GM12878 (cell line): ENCODE results near the gene HCAR3. TPM values are rescaled to one million over a fixed set of nuclear protein-coding genes. Genes with fewer than 3 reads are reported as not detected.

ENCODE experiments used
- ATAC-seq: fragments of 200-7000 bp; cut with Tn5 transposase; 3 replicates; pipeline ENCODE4 v1.9.1; 2020; ENCODE audit warnings: mild to moderate bottlenecking, moderate library complexity
- BruUV-seq: library from RNA; stranded (reverse); fragments of 400-500 nt; replicated peaks from 2 replicates; lab custom pipeline; 2021; lab: Mats Ljungman, UMichigan
- CTCF ChIA-PET: fragments of 300-600 bp; sonication (Branson Sonifier 250); formaldehyde crosslinking; extraction: SDS; loops from one replicate; lab custom pipeline; 2021; ENCODE audit warnings: inconsistent platforms; lab: Yijun Ruan, JAX
- POLR2A ChIA-PET: fragments of 350-600 bp; formaldehyde crosslinking; extraction: SDS; loops from one replicate; lab custom pipeline; 2021; ENCODE audit warnings: inconsistent platforms; lab: Charles Lee
- RAD21 ChIA-PET: fragments of 300-600 bp; sonication (Branson Sonifier 250); formaldehyde crosslinking; loops from one replicate; lab custom pipeline; 2023; ENCODE audit warnings: antibody characterized with exemption; ENCODE audit not compliant: unreplicated experiment; lab: Charles Lee
- SMC1A ChIA-PET: fragments of 300-600 bp; sonication (Branson Sonifier 250); formaldehyde crosslinking; loops from one replicate; lab custom pipeline; 2023; ENCODE audit not compliant: unreplicated experiment, uncharacterized antibody; lab: Charles Lee
- DNase-seq: peaks from one replicate; pipeline ENCODE4 v3.0.0-alpha.2; 2011; ENCODE audit warnings: low read depth, low spot score
- FAIRE-seq: peaks from 3 replicates; lab custom pipeline; 2011; peaks lifted over from hg19 to GRCh38; lab: Jason Lieb, UNC
- H2AFZ ChIP-seq: 2 replicates; pipeline ENCODE4 v1.6.0; 2011; ENCODE audit warnings: low read depth, low read length, control low read depth; ENCODE audit not compliant: control insufficient read depth
- H3K27ac ChIP-seq: 2 replicates; pipeline ENCODE4 v1.5.1; 2011; ENCODE audit warnings: control low read depth; ENCODE audit not compliant: control insufficient read depth, insufficient read depth
- H3K27me3 ChIP-seq, 2 experiments: replicated peaks in 1 of 2; 2 replicates each; pipeline versions ENCODE4 v1.6.0 to v1.6.1; 2011; ENCODE audit warnings: low read length in 1 of 2; ENCODE audit not compliant: control insufficient read depth in 2 of 2, insufficient read depth in 2 of 2
- H3K36me3 ChIP-seq, 2 experiments: 2 replicates each; pipeline ENCODE4 v1.5.1; 2011; ENCODE audit warnings: low read length in 1 of 2; ENCODE audit not compliant: control insufficient read depth in 2 of 2, insufficient read depth in 2 of 2
- H3K4me1 ChIP-seq: 2 replicates; pipeline ENCODE4 v1.6.1; 2011; ENCODE audit warnings: mild to moderate bottlenecking, low read length, moderate library complexity, mixed read lengths; ENCODE audit not compliant: control insufficient read depth, insufficient read depth
- H3K4me2 ChIP-seq: 2 replicates; pipeline ENCODE4 v1.6.0; 2011; ENCODE audit warnings: control low read depth; ENCODE audit not compliant: control insufficient read depth, insufficient read depth
- H3K4me3 ChIP-seq: fragments of 200-600 bp; sonication (generic); 2 replicates; pipeline ENCODE4 v1.5.1; 2016
- H3K79me2 ChIP-seq: 2 replicates; pipeline ENCODE4 v1.6.0; 2011; ENCODE audit warnings: low read length; ENCODE audit not compliant: control insufficient read depth, insufficient read depth
- H3K9ac ChIP-seq: 2 replicates; pipeline ENCODE4 v1.8.0; 2011; ENCODE audit warnings: low read length, control low read depth, mixed read lengths; ENCODE audit not compliant: control insufficient read depth, insufficient read depth
- H3K9me3 ChIP-seq: replicated peaks from 3 replicates; pipeline ENCODE4 v1.5.1; 2011; ENCODE audit warnings: mild to moderate bottlenecking, low read length; ENCODE audit not compliant: control insufficient read depth, insufficient read depth
- H4K20me1 ChIP-seq: 2 replicates; pipeline ENCODE4 v1.6.0; 2011; ENCODE audit not compliant: control insufficient read depth, insufficient read depth
- BCL11A ChIP-seq: IDR thresholded peaks from 2 replicates; pipeline ENCODE4 v1.6.1; 2011; ENCODE audit warnings: low read depth, low read length
- CBFB ChIP-seq: IDR thresholded peaks from 2 replicates; pipeline ENCODE4 v1.6.1; 2016; ENCODE audit warnings: antibody characterized with exemption, low read depth
- CBX5 ChIP-seq: sonication (generic); IDR thresholded peaks from 2 replicates; pipeline ENCODE4 v1.6.1; 2016; ENCODE audit warnings: low read depth, moderate library complexity, mild to moderate bottlenecking, inconsistent platforms
- CHD4 ChIP-seq: fragments of 200-600 bp; sonication (generic); IDR thresholded peaks from 2 replicates; pipeline ENCODE4 v1.6.1; 2016; ENCODE audit warnings: mild to moderate bottlenecking
- MEF2A ChIP-seq: IDR thresholded peaks from 2 replicates; pipeline ENCODE4 v1.6.1; 2011; ENCODE audit warnings: low read depth, mild to moderate bottlenecking, low read length, moderate library complexity; ENCODE audit not compliant: insufficient read depth
- MEF2B ChIP-seq: fragments of 450-650 bp; IDR thresholded peaks from 2 replicates; pipeline ENCODE4 v1.6.1; 2018; ENCODE audit warnings: mild to moderate bottlenecking, moderate library complexity; ENCODE audit not compliant: partially characterized antibody, poor library complexity, severe bottlenecking
- PML ChIP-seq: IDR thresholded peaks from 2 replicates; pipeline ENCODE4 v1.6.1; 2012; ENCODE audit warnings: low read length, inconsistent platforms
- RBBP5 ChIP-seq: fragments of 200-600 bp; sonication (generic); conservative IDR thresholded peaks from 2 replicates; pipeline ENCODE4 v1.6.1; 2016
- RELA ChIP-seq: fragments of 450-650 bp; IDR thresholded peaks from 2 replicates; pipeline ENCODE4 v1.8.0; 2014; ENCODE audit warnings: borderline replicate concordance; ENCODE audit not compliant: partially characterized antibody
- ZNF384 ChIP-seq: IDR thresholded peaks from 2 replicates; pipeline ENCODE4 v1.6.1; 2012; ENCODE audit warnings: low read depth, mild to moderate bottlenecking, low read length, improper control_type of control experiment, borderline replicate concordance
- WGBS: methylation state at CpG from one replicate; pipeline ENCODE4 v1.1.6; 2016; ENCODE audit warnings: low lambda C conversion rate; ENCODE audit not compliant: insufficient replicate concordance, insufficient coverage; ENCODE audit errors: missing lambda C conversion rate; 5-methylcytosine and 5-hydroxymethylcytosine counted together
- in situ Hi-C: fragments of 300-500 bp; cut with MboI; formaldehyde crosslinking; loops from 9 replicates; pipeline ENCODE4 v1.14.3; 2018; ENCODE audit warnings: mixed read lengths
- intact Hi-C: fragments of 100-400 bp; cut with micrococcal nuclease; formaldehyde crosslinking; loops from one replicate; pipeline ENCODE4 v1.14.2; 2022; ENCODE audit not compliant: unreplicated experiment
- polyA plus RNA-seq, 11 experiments: library from polyadenylated mRNA; depleted of rRNA in 4 of 11; unstranded in 6 of 11; stranded (reverse) in 5 of 11; fragments of >200 nt; fragmentation: Nextera tagmentation in 4 of 11; fragmentation: Illumina TruSeq in 1 of 11; extraction: Ambion mirVana in 4 of 11; extraction: Trizol in 1 of 11; gene quantifications; 1 replicate in 1 of 11; 2 replicates in 10 of 11; pipeline versions ENCODE4 v1.2.1 to v1.2.3, GENCODE V29; 2011 to 2016; ENCODE audit warnings: inconsistent platforms in 2 of 11, missing spikeins in 2 of 11, low read depth in 1 of 11
- total RNA-seq, 4 experiments: library from RNA; depleted of rRNA in 3 of 4; stranded (reverse); fragments of >200 nt in 3 of 4; fragmentation: Illumina TruSeq in 1 of 4; extraction: Trizol in 1 of 4; gene quantifications; 2 replicates each; pipeline versions ENCODE4 v1.2.1 to v1.2.3, GENCODE V29; 2013 to 2021
- TF ChIP-seq, protein P1 (sequence below): fragments of 450-650 bp; formaldehyde crosslinking; IDR thresholded peaks from 2 replicates; pipeline ENCODE4 v1.5.0; 2022; ENCODE audit warnings: mild to moderate bottlenecking, missing genetic modification characterization
- TF ChIP-seq, protein P2 (sequence below): IDR thresholded peaks from 2 replicates; pipeline ENCODE4 v1.6.1; 2011; ENCODE audit warnings: mild to moderate bottlenecking, low read depth, low read length, moderate library complexity; ENCODE audit not compliant: insufficient replicate concordance

The HCAR3 gene
- total and polyA plus RNA-seq, 10 of the 15 experiments (the other 5 are each of a cell fraction or from before 2014, with no cell fraction given): 0.57 to 3.0 (median 2.2) TPM

DNA sequence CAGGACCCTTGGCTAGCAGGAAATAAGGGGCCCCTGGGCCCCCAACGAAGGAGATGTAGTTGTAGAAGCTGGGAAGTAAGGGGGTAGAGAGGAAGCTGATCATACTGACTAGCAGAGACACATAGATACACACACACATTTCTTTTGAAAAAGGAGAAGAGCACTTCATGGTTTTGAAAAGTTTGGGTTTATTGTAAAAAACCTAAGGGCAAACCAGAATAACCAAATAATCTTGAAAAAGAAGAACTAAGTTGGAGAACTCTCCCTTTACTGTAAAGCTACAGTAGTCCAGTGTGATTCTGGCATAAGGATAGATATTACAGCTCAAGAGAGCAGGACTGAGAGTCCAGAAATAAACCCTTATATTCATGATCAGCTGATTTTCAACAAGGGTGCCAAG is 5.8 kb upstream of the HCAR3 start:
- BruUV-seq: no TSS peak
- POLR2A ChIA-PET: interaction anchor here (0.5 to 1.1 kb wide), 2 partner anchors 10 to 696 kb away, joined by 3 read pairs; no protein-coding TSS in a partner anchor

DNA sequence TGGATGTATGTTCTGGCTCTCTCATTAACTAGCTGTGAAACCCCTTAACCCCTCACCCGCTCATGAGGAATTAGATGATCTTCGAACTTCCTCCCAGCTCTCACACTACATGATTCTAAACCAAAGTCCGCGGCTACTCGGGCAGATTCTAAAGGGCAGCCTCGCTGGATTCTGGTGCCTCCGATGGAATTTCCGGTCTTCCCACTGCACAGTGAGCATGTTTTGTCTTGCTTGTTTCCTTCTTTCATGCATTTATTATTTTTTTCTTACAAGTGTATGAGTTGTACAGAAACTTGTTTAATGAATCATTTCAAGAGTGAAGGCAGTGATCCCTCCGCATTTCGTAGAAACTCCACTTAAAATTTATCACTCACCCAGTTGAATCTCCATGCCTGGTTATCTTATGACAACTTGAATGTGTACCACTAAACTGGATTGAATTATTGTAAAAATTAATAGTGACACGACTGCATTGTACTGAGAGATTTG is 4.5 kb upstream of the HCAR3 start:
- RAD21 ChIA-PET: interaction anchor here (1.1 to 1.8 kb wide), 4 partner anchors 13 to 32 kb away, joined by 3 to 7 read pairs (median 4); partner anchors contain the start of gene DENR
- Histone ChIP-seq H3K27me3 (no peaks in the 10 kb centered on the region), H3K36me3 (no peaks in the 10 kb centered on the region), H3K9me3 (no peaks in the 10 kb centered on the region), H3K9ac (no peak overlapping the region), H3K4me1 (peaks cover 56% of the 10 kb centered on the region), H3K27ac (peak overlapping the region; percentile 80), H3K4me2 (peak overlapping the region; percentile 71), H4K20me1 (no peaks in the 10 kb centered on the region), H3K79me2 (no peaks in the 10 kb centered on the region), H2AFZ (peak overlapping the region; percentile 55), H3K4me3 (no peak overlapping the region)
- CTCF ChIA-PET: interaction anchor here (1.0 to 1.5 kb wide), 2 partner anchors 84 to 250 kb away, joined by 3 to 4 read pairs; no protein-coding TSS in a partner anchor
- intact Hi-C loops: loop anchor here (2.0 kb wide), 1 partner anchor 30 kb away; no protein-coding TSS in a partner anchor
- DNase-seq (peak; percentile 67), FAIRE-seq (no peak), ATAC-seq (peak; percentile 38)
- BruUV-seq: no TSS peak
- in situ Hi-C loops: no loop called here
- SMC1A ChIA-PET: interaction anchor here (0.9 to 1.2 kb wide), 2 partner anchors 9 to 76 kb away, joined by 3 read pairs; partner anchors contain the start of gene HCAR1
- POLR2A ChIA-PET: interaction anchor here (0.5 to 0.9 kb wide), 2 partner anchors 31 to 654 kb away, joined by 3 read pairs; partner anchors contain the start of gene DENR
- WGBS: 2% methylated on average over 11 of the region's 11 CpGs
- TF ChIP-seq RELA (no peak), MEF2B (no peak), CHD4 (no peak), ZNF384 (peak; percentile 53; the same call in 1 of the 2 replicates), PML (0 out of 2 replicates have a peak, but pooled peaks have one; percentile 44), MEF2A (peak; percentile 72; the same call in 1 of the 2 replicates)
- TF ChIP-seq, protein P1, sequence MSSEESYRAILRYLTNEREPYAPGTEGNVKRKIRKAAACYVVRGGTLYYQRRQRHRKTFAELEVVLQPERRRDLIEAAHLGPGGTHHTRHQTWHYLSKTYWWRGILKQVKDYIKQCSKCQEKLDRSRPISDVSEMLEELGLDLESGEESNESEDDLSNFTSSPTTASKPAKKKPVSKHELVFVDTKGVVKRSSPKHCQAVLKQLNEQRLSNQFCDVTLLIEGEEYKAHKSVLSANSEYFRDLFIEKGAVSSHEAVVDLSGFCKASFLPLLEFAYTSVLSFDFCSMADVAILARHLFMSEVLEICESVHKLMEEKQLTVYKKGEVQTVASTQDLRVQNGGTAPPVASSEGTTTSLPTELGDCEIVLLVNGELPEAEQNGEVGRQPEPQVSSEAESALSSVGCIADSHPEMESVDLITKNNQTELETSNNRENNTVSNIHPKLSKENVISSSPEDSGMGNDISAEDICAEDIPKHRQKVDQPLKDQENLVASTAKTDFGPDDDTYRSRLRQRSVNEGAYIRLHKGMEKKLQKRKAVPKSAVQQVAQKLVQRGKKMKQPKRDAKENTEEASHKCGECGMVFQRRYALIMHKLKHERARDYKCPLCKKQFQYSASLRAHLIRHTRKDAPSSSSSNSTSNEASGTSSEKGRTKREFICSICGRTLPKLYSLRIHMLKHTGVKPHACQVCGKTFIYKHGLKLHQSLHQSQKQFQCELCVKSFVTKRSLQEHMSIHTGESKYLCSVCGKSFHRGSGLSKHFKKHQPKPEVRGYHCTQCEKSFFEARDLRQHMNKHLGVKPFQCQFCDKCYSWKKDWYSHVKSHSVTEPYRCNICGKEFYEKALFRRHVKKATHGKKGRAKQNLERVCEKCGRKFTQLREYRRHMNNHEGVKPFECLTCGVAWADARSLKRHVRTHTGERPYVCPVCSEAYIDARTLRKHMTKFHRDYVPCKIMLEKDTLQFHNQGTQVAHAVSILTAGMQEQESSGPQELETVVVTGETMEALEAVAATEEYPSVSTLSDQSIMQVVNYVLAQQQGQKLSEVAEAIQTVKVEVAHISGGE: no peak

More for the DNA sequence above, 5.8 kb upstream of the HCAR3 start:
- Histone ChIP-seq H3K4me2 (no peak overlapping the region), H3K79me2 (no peaks in the 10 kb centered on the region), H3K4me3 (no peak overlapping the region), H3K27ac (no peak overlapping the region)
- ATAC-seq: no peak
- RAD21 ChIA-PET: interaction anchor here (0.6 to 1.4 kb wide), 4 partner anchors 11 to 208 kb away, joined by 3 to 4 read pairs (median 4); partner anchors contain the start of gene DENR
- in situ Hi-C loops: no loop called here
- no peak for TF ChIP-seq RBBP5
- no peak for TF ChIP-seq BCL11A
- no peak for TF ChIP-seq CBFB
- TF ChIP-seq, protein P2, sequence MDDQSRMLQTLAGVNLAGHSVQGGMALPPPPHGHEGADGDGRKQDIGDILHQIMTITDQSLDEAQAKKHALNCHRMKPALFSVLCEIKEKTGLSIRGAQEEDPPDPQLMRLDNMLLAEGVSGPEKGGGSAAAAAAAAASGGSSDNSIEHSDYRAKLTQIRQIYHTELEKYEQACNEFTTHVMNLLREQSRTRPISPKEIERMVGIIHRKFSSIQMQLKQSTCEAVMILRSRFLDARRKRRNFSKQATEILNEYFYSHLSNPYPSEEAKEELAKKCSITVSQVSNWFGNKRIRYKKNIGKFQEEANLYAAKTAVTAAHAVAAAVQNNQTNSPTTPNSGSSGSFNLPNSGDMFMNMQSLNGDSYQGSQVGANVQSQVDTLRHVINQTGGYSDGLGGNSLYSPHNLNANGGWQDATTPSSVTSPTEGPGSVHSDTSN: no peak
- TF ChIP-seq CBX5: no peak
- TF ChIP-seq, all 136 proteins: peak for 0
- Histone ChIP-seq H3K9ac (no peak overlapping the region), H2AFZ (no peak overlapping the region), H3K4me1 (peaks cover 56% of the 10 kb centered on the region), H4K20me1 (no peaks in the 10 kb centered on the region), H3K36me3 (no peaks in the 10 kb centered on the region), H3K27me3 (no peaks in the 10 kb centered on the region), H3K9me3 (no peaks in the 10 kb centered on the region)
- DNase-seq: no peak
- FAIRE-seq: no peak
- SMC1A ChIA-PET: interaction anchor here (0.9 to 2.0 kb wide), 6 partner anchors 10 to 228 kb away, joined by 3 to 7 read pairs (median 4); partner anchors contain the start of gene DENR
- WGBS: 75% methylated on average over 1 of the region's 1 CpG
- intact Hi-C loops: no loop called here
- CTCF ChIA-PET: interaction anchor here (1.2 to 1.4 kb wide), 2 partner anchors 11 to 30 kb away, joined by 3 read pairs; partner anchors contain the start of gene DENR
